NCI-H1105 treated with DMSO at 0.1 percent for 48 hours (cell line): ENCODE measurements around the gene KRT84.

Experiments used
- DNase-seq: peaks from one replicate; lab custom pipeline; 2025; lab: John Stamatoyannopoulos, UW

Gene KRT84, protein sequence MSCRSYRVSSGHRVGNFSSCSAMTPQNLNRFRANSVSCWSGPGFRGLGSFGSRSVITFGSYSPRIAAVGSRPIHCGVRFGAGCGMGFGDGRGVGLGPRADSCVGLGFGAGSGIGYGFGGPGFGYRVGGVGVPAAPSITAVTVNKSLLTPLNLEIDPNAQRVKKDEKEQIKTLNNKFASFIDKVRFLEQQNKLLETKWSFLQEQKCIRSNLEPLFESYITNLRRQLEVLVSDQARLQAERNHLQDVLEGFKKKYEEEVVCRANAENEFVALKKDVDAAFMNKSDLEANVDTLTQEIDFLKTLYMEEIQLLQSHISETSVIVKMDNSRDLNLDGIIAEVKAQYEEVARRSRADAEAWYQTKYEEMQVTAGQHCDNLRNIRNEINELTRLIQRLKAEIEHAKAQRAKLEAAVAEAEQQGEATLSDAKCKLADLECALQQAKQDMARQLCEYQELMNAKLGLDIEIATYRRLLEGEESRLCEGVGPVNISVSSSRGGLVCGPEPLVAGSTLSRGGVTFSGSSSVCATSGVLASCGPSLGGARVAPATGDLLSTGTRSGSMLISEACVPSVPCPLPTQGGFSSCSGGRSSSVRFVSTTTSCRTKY

DNA sequence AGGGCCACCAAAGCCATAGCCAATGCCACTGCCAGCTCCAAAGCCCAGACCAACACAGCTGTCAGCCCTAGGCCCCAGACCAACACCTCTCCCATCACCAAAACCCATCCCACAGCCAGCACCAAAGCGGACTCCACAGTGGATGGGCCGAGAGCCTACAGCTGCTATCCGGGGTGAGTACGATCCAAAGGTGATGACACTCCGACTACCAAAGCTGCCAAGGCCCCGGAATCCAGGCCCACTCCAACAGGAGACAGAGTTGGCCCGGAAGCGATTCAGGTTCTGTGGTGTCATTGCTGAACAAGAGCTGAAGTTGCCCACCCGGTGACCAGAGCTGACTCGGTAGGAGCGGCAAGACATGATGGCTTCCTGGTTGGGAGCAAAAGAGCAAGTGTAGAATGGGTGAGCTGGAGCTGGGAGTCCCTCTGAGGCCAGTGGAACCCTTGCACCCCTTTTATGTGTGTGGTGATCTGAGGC is at the start of gene KRT84:
KRT84 (minus strand) TSS at position 427 of the 477 bp plus-strand sequence; CDS start at position 360, 67 bp downstream.
- no peak for DNase-seq

DNA sequence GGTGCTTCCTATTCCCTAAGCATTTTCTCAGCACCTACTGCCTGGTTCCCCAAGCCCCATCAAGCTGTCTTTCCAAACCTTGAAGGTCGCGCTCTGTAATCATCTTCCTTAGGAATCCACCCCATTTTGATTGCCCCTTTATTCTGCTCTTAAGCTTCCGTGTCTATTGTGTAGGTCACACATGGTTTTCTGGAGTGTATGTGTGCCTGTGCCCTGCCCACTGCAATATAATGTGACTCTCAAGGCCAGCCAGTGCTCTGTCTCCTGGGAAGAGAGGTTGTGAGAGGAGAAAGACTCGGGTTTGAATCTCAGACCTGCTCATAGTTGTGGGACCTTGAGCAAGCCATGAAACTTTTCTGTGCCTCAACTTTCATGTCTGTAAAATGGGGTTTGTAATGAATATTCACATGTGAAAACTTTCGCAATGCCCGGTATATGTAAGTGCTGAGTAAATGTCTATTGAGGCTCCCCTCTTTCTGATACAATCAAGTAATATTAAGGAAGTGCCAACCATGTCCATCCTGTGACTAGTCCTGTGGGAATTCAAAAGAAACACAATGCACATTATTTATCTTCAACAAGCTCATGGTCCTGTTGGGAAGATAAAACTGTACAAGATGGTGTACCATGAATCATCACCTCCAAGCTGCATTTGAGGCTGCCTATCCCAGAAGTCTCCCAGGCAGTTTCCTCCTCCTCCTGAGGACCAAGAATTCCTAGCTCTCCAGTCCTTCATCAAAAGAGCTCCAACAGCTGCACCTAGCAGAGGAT is 49.5 kb upstream of the KRT84 start:
- DNase-seq: no peak

DNA sequence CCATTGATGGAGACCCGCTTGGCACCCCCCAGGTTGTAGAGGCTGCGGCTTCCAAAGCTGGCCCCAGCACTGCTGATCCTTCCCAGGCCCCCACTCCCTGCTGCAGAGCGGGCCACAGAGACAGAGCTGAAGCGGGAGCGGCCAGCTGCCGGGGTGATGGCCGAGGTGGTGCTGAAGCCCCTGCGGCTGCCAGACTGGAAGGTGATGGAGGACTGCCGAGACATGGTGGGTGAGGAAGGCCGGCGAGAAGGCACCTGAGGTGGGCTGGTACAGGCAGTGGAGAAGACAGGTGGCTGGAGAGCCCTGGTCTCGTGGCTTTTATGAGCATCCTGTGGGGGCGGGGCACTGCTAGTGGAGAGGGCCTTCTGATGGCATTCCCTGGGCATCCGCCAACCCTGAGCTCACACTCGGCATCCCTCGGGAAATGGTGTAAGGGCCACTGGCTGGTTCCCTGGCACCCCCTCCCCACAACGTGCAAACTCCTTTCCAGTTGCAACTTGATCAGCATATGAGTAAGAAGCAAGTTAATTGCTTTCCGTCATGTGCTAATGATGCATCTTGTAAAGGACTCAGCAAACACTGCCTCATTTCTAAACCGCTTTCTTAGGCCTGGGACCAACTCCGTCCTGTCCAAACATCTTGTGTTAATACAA is 48.8 kb upstream of the KRT84 start, which contains the start of gene KRT75:
KRT75 (minus strand) TSS at position 291 of the 653 bp plus-strand sequence; CDS start at position 224, 67 bp downstream.
- DNase-seq: no peak

DNA sequence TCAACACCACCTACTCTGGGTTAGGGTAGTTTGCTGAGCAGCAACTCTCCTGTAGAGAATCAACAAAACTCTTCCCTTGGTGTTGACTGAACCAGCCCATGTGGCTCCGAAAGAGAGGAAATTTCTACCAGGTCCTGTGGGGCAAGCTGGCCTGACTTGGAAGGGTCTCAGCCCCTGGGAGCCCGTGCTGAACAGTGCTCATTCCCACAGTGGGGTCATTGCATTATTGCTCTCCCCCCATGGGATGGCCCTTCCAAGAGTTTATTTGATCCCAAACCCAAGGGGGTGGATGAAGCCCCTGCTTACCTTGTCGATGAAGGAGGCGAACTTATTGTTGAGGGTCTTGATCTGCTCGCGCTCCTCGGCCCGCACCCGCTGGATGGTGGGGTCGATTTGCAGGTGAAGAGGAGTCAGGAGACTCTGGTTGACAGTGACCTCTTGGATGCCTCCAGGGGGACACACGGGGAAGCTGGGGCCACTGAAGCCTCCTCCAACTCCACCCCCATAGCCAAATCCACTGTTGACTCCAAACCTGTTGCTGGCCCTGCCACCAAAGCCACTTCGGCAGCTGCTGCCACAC is 48.1 kb upstream of the KRT84 start:
- no peak for DNase-seq

DNA sequence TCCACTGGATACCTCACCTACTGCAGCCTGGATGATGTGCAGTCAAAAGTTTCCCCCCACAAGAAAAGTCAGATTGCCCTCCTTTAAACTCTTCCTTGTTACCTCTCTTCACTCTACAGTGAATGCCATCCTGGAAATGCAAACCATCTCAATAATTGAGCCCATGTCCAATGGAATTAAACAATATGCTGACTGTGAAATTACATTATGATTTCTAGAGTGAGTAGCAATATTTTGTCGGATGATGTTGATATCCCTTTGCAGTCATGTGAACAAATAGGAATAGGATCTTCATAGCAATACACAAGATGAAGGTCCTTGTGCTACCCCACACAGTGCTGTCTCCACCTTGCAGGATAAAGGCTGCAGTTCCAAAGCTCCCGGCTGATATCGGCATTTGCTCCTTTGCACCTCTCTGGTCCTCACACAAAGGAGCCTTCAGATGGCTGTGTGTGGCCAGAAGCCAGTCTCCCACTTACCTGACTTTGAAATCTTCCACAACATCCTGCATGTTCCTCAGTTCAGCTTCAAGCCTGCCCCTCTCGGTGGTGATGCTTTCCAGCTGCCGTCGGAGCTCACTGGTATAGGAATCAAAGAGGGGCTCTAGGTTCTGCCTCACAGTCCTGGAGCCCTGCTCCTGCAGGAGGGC is 47.2 kb upstream of the KRT84 start:
- DNase-seq: no peak

DNA sequence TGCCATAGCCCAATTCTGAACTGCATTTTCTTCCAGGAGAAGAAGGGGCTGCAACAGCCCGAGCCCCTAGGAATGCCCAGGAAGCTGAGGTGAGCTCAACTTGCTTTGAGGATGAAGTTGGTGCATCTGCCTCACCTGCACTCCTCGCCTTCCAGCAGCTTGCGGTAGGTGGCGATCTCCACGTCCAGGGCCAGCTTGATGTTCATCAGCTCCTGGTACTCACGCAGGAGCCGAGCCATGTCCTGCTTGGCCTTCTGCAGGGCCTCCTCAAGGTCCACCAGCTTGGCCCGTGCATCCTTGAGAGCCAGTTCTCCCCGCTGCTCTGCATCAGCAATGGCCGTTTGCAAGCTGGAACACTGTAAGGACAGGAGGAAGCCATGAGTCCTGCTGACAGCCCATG is 42.7 kb upstream of the KRT84 start:
- DNase-seq: no peak

DNA sequence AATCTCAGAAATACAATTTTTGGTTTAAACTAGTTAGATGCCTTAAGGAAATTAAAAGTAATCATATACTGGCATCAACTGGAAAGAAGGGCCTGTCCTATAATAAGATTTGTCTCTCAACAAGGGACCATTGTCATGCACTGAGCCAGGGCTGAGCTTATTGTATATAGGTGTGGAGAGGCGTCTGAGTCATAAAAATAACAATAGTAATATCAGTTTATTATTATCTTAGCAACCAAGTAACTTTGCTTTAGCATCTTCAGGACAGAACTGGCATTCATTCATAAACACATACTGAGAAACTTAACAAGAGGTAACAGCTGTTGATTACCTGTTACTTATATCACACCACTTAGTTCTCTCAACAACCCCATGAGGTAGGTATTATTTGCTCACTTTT is 41.6 kb upstream of the KRT84 start:
- DNase-seq: no peak

DNA sequence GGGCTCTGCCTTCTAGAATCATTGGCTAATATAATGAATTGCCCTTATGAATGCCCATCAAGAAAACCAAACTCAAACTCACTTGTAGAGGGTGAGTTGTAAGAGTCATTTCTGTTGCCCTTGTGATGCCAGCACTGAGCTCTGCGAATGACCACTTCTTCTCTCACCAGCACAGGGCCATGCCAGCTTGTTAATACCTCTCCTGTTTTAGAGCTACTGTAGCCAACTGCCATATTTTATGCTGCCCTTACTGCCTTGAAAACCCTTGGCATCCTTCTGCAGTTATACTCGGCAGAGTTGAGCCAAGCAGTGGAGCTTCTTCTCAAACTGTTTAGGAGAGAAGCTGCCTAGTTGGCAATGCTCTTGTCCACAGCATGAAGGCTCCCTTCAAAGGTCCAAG is 40.6 kb upstream of the KRT84 start:
- no peak for DNase-seq

DNA sequence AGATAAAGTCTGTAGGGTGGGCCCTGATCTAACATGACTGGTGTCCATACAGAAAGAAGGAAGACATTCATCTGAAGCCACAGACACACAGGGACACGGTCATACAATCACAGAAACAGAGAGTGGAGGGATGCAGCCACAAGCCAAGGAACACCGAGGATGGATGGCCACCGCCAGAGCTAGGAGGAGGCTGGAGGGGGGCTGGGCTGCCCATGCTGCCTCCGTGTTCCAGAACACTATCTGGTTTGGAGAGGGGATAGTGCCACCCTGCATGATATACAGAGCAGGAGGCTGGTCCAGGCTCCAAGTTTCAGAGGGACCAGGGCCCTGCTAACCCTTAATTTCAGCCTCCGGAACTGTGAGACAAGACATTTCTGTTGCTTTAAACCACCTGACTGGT is 40.0 kb upstream of the KRT84 start:
- no peak for DNase-seq

DNA sequence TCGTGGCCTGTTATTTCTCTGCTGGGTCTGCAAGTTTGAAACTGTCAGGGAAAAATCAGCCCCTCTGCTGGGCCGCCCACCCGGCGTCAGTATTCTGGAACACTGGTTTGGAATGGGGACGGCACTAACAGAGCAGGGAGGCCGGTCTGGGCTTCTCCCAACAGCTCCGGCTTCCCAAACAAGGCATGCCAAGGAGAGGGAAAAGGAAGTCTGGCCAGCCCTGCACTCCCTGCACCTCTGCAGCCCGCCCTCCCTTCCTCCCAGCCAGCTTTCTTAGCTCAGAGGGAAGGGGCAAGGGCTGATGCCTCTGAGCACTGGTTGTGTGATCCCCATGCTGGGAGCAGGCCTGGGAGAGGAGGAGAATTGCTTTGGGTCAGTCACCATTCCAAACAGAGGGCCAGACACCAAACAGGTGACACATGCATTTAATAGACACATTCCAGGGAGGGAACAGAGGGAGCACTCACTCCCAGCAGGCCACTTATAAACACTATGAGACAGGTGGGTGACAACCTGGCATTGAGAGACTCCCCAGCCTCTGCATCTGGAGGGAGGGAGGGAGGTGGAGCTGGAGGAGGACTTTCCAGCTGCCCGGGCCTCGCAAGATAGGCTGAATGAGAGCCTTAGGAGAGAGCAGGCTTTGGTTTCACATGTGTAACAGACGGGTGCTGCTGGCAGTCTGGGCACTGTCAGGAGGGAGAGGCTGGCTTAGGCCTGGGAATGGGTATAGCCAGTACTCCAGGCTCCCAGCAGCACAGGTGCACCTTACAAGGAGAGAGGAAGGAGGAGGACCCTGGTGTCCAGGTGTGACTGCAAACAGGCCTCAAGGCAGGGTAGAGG is 38.4 kb upstream of the KRT84 start:
- DNase-seq: no peak

DNA sequence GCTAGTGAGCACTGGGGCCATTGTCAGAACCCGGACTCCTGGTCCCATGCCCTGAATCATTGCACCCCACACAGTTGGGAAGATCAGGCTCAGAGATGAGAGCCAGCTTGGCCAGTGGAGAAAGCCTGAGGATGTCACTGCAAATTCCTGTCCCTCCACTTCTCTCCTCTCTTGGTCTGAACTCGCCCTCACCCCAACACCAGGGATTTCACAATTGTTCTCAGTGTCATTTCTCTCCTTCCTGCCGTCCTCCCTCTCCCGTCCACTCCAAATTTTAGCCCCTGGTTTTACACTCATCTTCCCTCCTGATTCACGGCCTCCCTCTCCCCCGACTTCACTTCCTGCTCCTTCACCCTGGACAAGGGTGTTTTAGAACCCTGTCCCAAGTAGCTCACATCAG is 37.6 kb upstream of the KRT84 start:
- no peak for DNase-seq

DNA sequence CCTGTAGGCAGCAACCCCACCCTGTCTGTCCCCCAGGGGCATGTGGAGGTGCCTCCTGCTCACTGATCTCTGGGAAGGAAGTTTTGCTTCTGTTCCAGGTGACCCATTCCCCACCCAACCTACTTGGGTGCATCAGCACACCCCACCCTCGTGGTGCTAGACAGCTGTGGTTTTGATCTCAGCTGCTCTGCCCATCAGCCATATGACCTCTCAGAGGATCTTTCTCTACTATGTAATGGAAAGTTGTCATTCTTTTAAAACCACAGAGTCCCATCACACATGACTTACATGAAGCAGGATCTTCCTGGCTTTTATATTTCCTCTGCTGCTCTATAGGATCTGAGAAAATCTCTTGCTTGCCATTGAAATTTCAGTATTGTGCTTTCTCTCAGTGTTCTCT is 34.2 kb upstream of the KRT84 start:
- DNase-seq: no peak

DNA sequence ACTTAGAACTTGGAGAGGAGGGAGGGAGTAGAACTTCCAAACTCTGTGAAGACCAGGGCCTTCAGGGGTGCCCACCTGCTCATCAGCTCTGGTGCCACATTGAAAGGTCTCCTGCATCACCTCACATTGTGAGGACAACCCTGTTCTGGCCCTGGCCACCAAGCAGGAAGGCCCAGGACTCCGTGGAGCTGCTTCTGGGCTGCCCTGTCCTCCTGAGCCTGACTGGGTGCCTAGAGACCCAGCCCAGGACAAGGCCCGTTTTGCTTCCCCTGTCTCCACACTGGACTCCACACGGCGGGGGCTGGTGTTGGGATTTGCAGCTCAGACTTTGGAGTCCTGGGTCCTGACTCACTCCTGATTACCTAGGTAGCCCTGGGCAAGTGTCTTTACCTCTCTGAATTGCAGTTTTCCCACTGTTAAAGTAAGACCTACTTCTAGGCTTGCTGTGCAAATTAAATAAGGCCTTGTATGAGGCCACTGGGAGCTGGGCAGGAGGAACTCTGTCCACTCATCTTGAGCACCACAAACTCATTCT is 33.2 kb upstream of the KRT84 start:
- no peak for DNase-seq

DNA sequence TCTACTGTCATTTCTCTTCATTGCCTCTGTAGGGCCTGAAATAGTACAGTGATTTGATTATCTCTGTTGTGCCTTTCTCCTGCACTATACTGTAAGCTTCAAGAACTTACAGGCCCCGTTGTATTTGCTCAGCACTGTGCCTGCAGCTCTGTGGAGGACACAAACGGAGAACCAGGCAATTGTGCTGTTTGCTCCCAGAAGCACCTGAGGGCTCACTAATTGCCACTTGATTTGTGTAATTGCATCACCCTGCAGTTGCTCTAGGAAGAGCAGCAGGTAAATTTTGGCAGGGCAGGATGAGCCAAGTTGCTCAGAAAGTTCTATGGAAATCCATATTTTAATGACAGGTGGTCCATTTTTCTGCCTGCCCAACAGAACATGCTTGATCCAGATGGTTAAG is 32.3 kb upstream of the KRT84 start:
- peak; percentile 70 for DNase-seq

DNA sequence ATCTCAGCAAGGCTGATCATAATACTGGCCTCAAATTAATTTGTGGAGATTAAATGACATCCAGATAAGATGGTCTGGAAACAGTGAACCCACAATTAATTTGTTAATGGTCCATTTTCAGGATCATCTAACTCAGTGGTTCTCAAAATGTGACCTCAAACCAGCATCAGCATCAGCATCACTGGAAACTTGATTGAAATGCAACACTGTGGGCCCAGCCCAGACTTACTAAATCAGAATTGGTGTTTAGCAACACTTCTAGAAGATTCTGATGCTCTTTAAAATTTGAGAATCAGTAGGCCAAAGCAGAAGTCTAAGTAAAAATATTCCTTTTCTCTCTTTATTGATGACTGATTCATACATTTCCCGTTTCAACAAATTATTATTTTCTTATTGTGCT is 31.3 kb upstream of the KRT84 start:
- DNase-seq: no peak

DNA sequence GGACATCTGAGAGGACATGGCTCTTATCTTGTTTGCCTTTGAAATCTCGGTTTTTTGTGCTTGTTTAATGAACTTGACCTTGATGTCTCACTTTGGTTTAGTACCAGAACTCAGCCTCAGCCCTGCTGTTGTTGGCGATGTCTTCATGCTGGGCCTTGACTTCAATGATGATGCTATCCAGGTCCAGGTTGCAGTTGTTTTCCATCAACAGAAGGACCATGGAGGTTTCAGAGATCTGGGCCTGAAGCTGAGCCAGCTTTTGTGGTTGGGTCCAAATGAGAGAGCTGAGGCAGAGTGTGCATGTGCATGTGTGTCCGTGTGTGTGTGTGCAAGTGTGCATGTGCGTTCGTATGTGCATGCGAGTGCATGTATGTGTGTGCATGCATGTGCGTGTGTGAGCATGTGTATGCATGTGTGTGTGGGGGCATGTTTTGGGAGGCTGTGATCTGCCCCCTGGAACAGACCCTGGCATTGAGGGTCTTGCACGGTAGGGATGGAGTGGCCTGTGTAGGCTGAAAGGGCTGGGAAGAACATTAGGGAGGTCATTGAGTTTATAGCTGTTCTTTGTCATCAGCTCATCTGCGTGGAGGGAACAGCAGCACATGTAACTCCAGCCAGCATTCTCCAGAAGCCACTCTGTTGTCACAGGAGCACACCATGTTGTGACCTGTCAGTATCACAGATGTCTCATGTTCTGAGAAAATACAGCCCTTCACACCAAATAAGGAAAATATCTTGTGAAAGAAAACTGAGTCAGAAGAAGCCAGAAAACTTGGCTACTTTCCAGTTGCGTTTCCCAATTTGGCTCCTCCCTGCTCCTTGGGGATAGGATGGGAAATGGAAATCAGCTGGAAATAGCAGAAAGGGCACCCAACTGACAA is 30.7 kb upstream of the KRT84 start:
- no peak for DNase-seq

DNA sequence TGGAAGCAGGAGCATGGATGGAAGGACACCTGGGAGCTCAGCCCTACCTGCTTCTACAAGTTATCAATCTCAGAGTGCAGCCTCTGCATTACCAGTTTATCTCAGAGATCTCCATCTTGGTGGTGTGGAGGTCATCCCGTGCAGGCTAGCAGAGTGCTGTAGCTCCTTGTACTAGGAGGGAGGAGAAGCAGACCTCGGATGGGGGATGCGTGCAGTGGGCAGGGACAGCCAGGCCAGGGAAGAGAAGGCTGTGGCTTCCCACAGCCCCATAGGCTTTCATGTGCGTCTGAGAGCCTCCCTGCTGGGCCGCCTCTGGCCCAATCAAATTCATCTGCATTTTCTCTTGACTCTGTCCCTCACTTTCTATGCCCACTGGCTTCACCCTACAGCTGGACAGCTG is 29.5 kb upstream of the KRT84 start:
- DNase-seq: no peak

DNA sequence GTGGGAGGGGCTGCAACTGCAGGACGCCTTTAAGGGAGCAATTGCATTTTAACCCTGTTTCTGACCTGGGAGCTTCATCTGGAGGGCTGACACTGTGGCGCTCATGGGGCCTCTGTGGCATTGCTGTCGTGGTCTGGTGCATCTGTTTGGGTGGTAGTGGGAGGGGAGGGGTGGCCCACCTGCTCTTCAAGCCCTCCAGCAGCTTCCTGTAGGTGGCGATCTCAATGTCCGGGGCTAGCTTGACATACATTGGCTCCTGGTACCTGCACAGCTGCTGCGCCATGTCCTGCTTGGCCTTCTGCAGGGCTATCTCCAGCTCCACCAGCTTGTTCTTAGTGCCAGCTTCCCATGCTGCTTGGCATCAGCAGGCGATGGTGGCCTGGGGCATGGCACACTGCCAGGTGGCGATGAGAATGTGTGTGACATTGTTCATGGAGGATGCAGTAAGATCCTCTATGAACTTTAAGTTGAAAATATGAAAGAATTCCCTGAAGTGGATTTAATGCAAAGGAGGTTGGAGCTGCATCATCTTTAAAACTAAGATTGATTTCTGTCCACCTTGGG is 28.4 kb upstream of the KRT84 start:
- DNase-seq: no peak

DNA sequence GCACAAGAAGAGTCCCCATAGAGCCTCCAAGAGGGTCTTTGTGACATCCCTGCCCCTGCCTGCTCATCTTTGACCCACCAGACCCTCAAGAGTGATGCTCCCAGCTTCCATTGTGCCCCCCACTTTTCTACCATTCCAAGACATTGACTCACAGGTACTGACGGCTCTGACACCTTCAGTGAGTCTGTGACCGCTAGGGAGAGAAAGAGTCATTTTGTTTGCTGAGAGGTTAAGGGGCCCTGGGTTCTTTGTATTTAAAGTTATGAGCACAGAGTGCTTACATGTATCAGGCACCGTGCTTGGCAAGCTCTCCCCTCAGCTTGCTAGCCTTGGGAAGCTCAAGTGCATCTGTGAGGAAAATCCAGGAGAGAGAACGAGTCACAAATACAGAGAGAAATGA is 27.8 kb upstream of the KRT84 start:
- DNase-seq: no peak
